GM12878 (cell line): ENCODE results near the gene ITGA5. TPM values are rescaled to one million over a fixed set of nuclear protein-coding genes. Genes with fewer than 3 reads are reported as not detected.

ENCODE experiments used
- ATAC-seq: fragments of 200-7000 bp; cut with Tn5 transposase; 3 replicates; pipeline ENCODE4 v1.9.1; 2020; ENCODE audit warnings: mild to moderate bottlenecking, moderate library complexity
- BruUV-seq: library from RNA; stranded (reverse); fragments of 400-500 nt; replicated peaks from 2 replicates; lab custom pipeline; 2021; lab: Mats Ljungman, UMichigan
- CTCF ChIA-PET: fragments of 300-600 bp; sonication (Branson Sonifier 250); formaldehyde crosslinking; extraction: SDS; loops from one replicate; lab custom pipeline; 2021; ENCODE audit warnings: inconsistent platforms; lab: Yijun Ruan, JAX
- POLR2A ChIA-PET: fragments of 350-600 bp; formaldehyde crosslinking; extraction: SDS; loops from one replicate; lab custom pipeline; 2021; ENCODE audit warnings: inconsistent platforms; lab: Charles Lee
- RAD21 ChIA-PET: fragments of 300-600 bp; sonication (Branson Sonifier 250); formaldehyde crosslinking; loops from one replicate; lab custom pipeline; 2023; ENCODE audit warnings: antibody characterized with exemption; ENCODE audit not compliant: unreplicated experiment; lab: Charles Lee
- SMC1A ChIA-PET: fragments of 300-600 bp; sonication (Branson Sonifier 250); formaldehyde crosslinking; loops from one replicate; lab custom pipeline; 2023; ENCODE audit not compliant: unreplicated experiment, uncharacterized antibody; lab: Charles Lee
- DNase-seq: peaks from one replicate; pipeline ENCODE4 v3.0.0-alpha.2; 2011; ENCODE audit warnings: low read depth, low spot score
- FAIRE-seq: peaks from 3 replicates; lab custom pipeline; 2011; peaks lifted over from hg19 to GRCh38; lab: Jason Lieb, UNC
- H2AFZ ChIP-seq: 2 replicates; pipeline ENCODE4 v1.6.0; 2011; ENCODE audit warnings: low read depth, low read length, control low read depth; ENCODE audit not compliant: control insufficient read depth
- H3K27ac ChIP-seq: 2 replicates; pipeline ENCODE4 v1.5.1; 2011; ENCODE audit warnings: control low read depth; ENCODE audit not compliant: control insufficient read depth, insufficient read depth
- H3K27me3 ChIP-seq, 2 experiments: replicated peaks in 1 of 2; 2 replicates each; pipeline versions ENCODE4 v1.6.0 to v1.6.1; 2011; ENCODE audit warnings: low read length in 1 of 2; ENCODE audit not compliant: control insufficient read depth in 2 of 2, insufficient read depth in 2 of 2
- H3K36me3 ChIP-seq, 2 experiments: 2 replicates each; pipeline ENCODE4 v1.5.1; 2011; ENCODE audit warnings: low read length in 1 of 2; ENCODE audit not compliant: control insufficient read depth in 2 of 2, insufficient read depth in 2 of 2
- H3K4me1 ChIP-seq: 2 replicates; pipeline ENCODE4 v1.6.1; 2011; ENCODE audit warnings: mild to moderate bottlenecking, low read length, moderate library complexity, mixed read lengths; ENCODE audit not compliant: control insufficient read depth, insufficient read depth
- H3K4me2 ChIP-seq: 2 replicates; pipeline ENCODE4 v1.6.0; 2011; ENCODE audit warnings: control low read depth; ENCODE audit not compliant: control insufficient read depth, insufficient read depth
- H3K4me3 ChIP-seq: fragments of 200-600 bp; sonication (generic); 2 replicates; pipeline ENCODE4 v1.5.1; 2016
- H3K79me2 ChIP-seq: 2 replicates; pipeline ENCODE4 v1.6.0; 2011; ENCODE audit warnings: low read length; ENCODE audit not compliant: control insufficient read depth, insufficient read depth
- H3K9ac ChIP-seq: 2 replicates; pipeline ENCODE4 v1.8.0; 2011; ENCODE audit warnings: low read length, control low read depth, mixed read lengths; ENCODE audit not compliant: control insufficient read depth, insufficient read depth
- H3K9me3 ChIP-seq: replicated peaks from 3 replicates; pipeline ENCODE4 v1.5.1; 2011; ENCODE audit warnings: mild to moderate bottlenecking, low read length; ENCODE audit not compliant: control insufficient read depth, insufficient read depth
- H4K20me1 ChIP-seq: 2 replicates; pipeline ENCODE4 v1.6.0; 2011; ENCODE audit not compliant: control insufficient read depth, insufficient read depth
- ATF2 ChIP-seq: IDR thresholded peaks from 2 replicates; pipeline ENCODE4 v1.6.1; 2012; ENCODE audit warnings: low read length, inconsistent platforms
- ATF7 ChIP-seq: fragments of 450-650 bp; IDR thresholded peaks from 2 replicates; pipeline ENCODE4 v1.6.1; 2016; ENCODE audit warnings: low read depth, mild to moderate bottlenecking
- DPF2 ChIP-seq: fragments of 450-650 bp; IDR thresholded peaks from 2 replicates; pipeline ENCODE4 v1.6.1; 2017; ENCODE audit warnings: mild to moderate bottlenecking
- EED ChIP-seq: sonication (generic); IDR thresholded peaks from 2 replicates; pipeline ENCODE4 v1.6.1; 2016; ENCODE audit warnings: antibody characterized with exemption, low read depth
- EP300 ChIP-seq, 2 experiments: fragments of 150-350 bp in 1 of 2; IDR thresholded peaks; 2 replicates each; pipeline ENCODE4 v1.6.1; 2011 to 2012; ENCODE audit warnings: low read depth in 2 of 2, low read length in 2 of 2, borderline replicate concordance in 1 of 2, improper control_type of control experiment in 1 of 2, inconsistent platforms in 1 of 2; ENCODE audit not compliant: control insufficient read depth in 1 of 2
- GABPA ChIP-seq: IDR thresholded peaks from 2 replicates; pipeline ENCODE4 v1.6.1; 2014; ENCODE audit warnings: antibody characterized with exemption, low read depth, mild to moderate bottlenecking, inconsistent platforms
- GATAD2B ChIP-seq: fragments of 450-650 bp; conservative IDR thresholded peaks from 2 replicates; pipeline ENCODE4 v1.6.1; 2017; ENCODE audit warnings: low read depth, mild to moderate bottlenecking, moderate library complexity
- IKZF1 ChIP-seq: fragments of 450-650 bp; conservative IDR thresholded peaks from 2 replicates; pipeline ENCODE4 v1.6.1; 2017; ENCODE audit warnings: antibody characterized with exemption, mild to moderate bottlenecking
- IKZF2 ChIP-seq, 2 experiments: fragments of 450-650 bp; IDR thresholded peaks; 2 replicates each; pipeline ENCODE4 v1.6.1; 2017; ENCODE audit warnings: mild to moderate bottlenecking in 2 of 2, moderate library complexity in 2 of 2
- JUNB ChIP-seq: IDR thresholded peaks from 2 replicates; pipeline ENCODE4 v1.6.1; 2016; ENCODE audit warnings: antibody characterized with exemption, mild to moderate bottlenecking
- MEF2B ChIP-seq: fragments of 450-650 bp; IDR thresholded peaks from 2 replicates; pipeline ENCODE4 v1.6.1; 2018; ENCODE audit warnings: mild to moderate bottlenecking, moderate library complexity; ENCODE audit not compliant: partially characterized antibody, poor library complexity, severe bottlenecking
- MTA2 ChIP-seq: fragments of 450-650 bp; IDR thresholded peaks from 2 replicates; pipeline ENCODE4 v1.6.1; 2016; ENCODE audit warnings: low read depth, mild to moderate bottlenecking, moderate library complexity
- NFIC ChIP-seq: IDR thresholded peaks from 2 replicates; pipeline ENCODE4 v1.6.1; 2012; ENCODE audit warnings: low read depth, mild to moderate bottlenecking, inconsistent platforms, low read length, moderate library complexity
- RELA ChIP-seq: fragments of 450-650 bp; IDR thresholded peaks from 2 replicates; pipeline ENCODE4 v1.8.0; 2014; ENCODE audit warnings: borderline replicate concordance; ENCODE audit not compliant: partially characterized antibody
- RELB ChIP-seq: fragments of 450-650 bp; IDR thresholded peaks from 2 replicates; pipeline ENCODE4 v1.6.1; 2017; ENCODE audit warnings: low read depth, mild to moderate bottlenecking, moderate library complexity
- RUNX3 ChIP-seq: IDR thresholded peaks from 2 replicates; pipeline ENCODE4 v1.6.1; 2012; ENCODE audit warnings: low read length, inconsistent platforms
- STAT3 ChIP-seq: IDR thresholded peaks from 2 replicates; pipeline ENCODE4 v1.6.1; 2011; ENCODE audit warnings: low read depth, low read length, improper control_type of control experiment
- in situ Hi-C: fragments of 300-500 bp; cut with MboI; formaldehyde crosslinking; loops from 9 replicates; pipeline ENCODE4 v1.14.3; 2018; ENCODE audit warnings: mixed read lengths
- intact Hi-C: fragments of 100-400 bp; cut with micrococcal nuclease; formaldehyde crosslinking; loops from one replicate; pipeline ENCODE4 v1.14.2; 2022; ENCODE audit not compliant: unreplicated experiment
- polyA plus RNA-seq, 11 experiments: library from polyadenylated mRNA; depleted of rRNA in 4 of 11; unstranded in 6 of 11; stranded (reverse) in 5 of 11; fragments of >200 nt; fragmentation: Nextera tagmentation in 4 of 11; fragmentation: Illumina TruSeq in 1 of 11; extraction: Ambion mirVana in 4 of 11; extraction: Trizol in 1 of 11; gene quantifications; 1 replicate in 1 of 11; 2 replicates in 10 of 11; pipeline versions ENCODE4 v1.2.1 to v1.2.3, GENCODE V29; 2011 to 2016; ENCODE audit warnings: inconsistent platforms in 2 of 11, missing spikeins in 2 of 11, low read depth in 1 of 11
- total RNA-seq, 4 experiments: library from RNA; depleted of rRNA in 3 of 4; stranded (reverse); fragments of >200 nt in 3 of 4; fragmentation: Illumina TruSeq in 1 of 4; extraction: Trizol in 1 of 4; gene quantifications; 2 replicates each; pipeline versions ENCODE4 v1.2.1 to v1.2.3, GENCODE V29; 2013 to 2021

The ITGA5 gene
- total and polyA plus RNA-seq, 10 of the 15 experiments (the other 5 are each of a cell fraction or from before 2014, with no cell fraction given) = 0.15 to 22.5 (median 0.61) TPM

- Histone ChIP-seq H4K20me1 (no peaks in the 10 kb centered on the region), H2AFZ (no peak overlapping the region), H3K4me2 (peak overlapping the region; percentile 50; the same call in 1 of the 2 replicates), H3K9me3 (no peaks in the 10 kb centered on the region), H3K79me2 (no peaks in the 10 kb centered on the region), H3K4me3 (no peak overlapping the region), H3K4me1 (peaks cover 10% of the 10 kb centered on the region), H3K27ac (peak overlapping the region; percentile 17; the same call in 1 of the 2 replicates), H3K9ac (no peak overlapping the region), H3K27me3 (peaks cover 0 to 1% of the 10 kb centered on the region in 2 experiments; a peak in 2 of 4 replicates), H3K36me3 (no peaks in the 10 kb centered on the region)
- FAIRE-seq (no peak), ATAC-seq (peak; percentile 76), DNase-seq (no peak)
- ChIA-PET RAD21 (interaction anchor here (0.7 to 6.9 kb wide), 11 partner anchors 9 to 157 kb away, joined by 3 to 296 read pairs (median 6); partner anchors contain the start of genes CBX5, HNRNPA1 and ZNF385A), CTCF (interaction anchor here (0.6 to 33.3 kb wide), 12 partner anchors 10 to 217 kb away, joined by 3 to 1071 read pairs (median 14); partner anchors contain the start of gene ITGA5), POLR2A (interaction anchor here (1.1 to 5.5 kb wide), 7 partner anchors 8 to 52 kb away, joined by 3 to 43 read pairs (median 9); partner anchors contain the start of gene ITGA5), SMC1A (interaction anchor here (0.6 to 21.0 kb wide), 10 partner anchors 8 to 91 kb away, joined by 3 to 469 read pairs (median 12); partner anchors contain the start of genes ITGA5 and NCKAP1L)
- in situ Hi-C loops = loop anchor here (5.0 kb wide), 1 partner anchor 35 kb away; no protein-coding TSS in a partner anchor
- no TSS peak for BruUV-seq
- intact Hi-C loops = no loop called here
- TF ChIP-seq MEF2B (peak; percentile 63), ATF2 (0 out of 2 replicates have a peak, but pooled peaks have one; percentile 31), STAT3 (no peak), IKZF1 (peak; percentile 70), EP300 (IDR thresholded peaks at IDR 0.05; ENCODE audit: borderline replicate concordance in 1 of 2, control insufficient read depth in 1 of 2, low read depth in 2 of 2, low read length in 2 of 2) (no peak; a peak in 1 of 4 replicates), GATAD2B (no peak), DPF2 (peak; percentile 55; the same call in 1 of the 2 replicates), GABPA (no peak), IKZF2 (IDR thresholded peaks at IDR 0.05) (peak; percentile 77 to 78), MTA2 (peak; percentile 80), NFIC (peak; percentile 53; the same call in 1 of the 2 replicates), RELB (peak; percentile 91), EED (0 out of 2 replicates have a peak, but pooled peaks have one; percentile 21), JUNB (peak; percentile 65), RUNX3 (peak; percentile 22; the same call in 1 of the 2 replicates), ATF7 (peak; percentile 43), RELA (peak; percentile 62)
Measured at GRCh38 chr12:54437243-54437642, 18.2 kb upstream of the ITGA5 start.
